A549 (cell line): ENCODE data around the gene CPXM1.

Experiments used
- ESRRA ChIP-seq: fragments of 150-350 bp; IDR thresholded peaks from 2 replicates; pipeline ENCODE4 v1.6.1; 2014; ENCODE audit warnings: mild to moderate bottlenecking, low read length, borderline replicate concordance
- MYC ChIP-seq: IDR thresholded peaks from 2 replicates; pipeline ENCODE4 v1.6.1; 2012; ENCODE audit warnings: mild to moderate bottlenecking, inconsistent platforms, low read length, improper control_type of control experiment, borderline replicate concordance
- NFE2L2 ChIP-seq: fragments of 150-350 bp; conservative IDR thresholded peaks from 2 replicates; pipeline ENCODE4 v1.6.1; 2014; ENCODE audit warnings: low read length
- NR3C1 ChIP-seq: fragments of >200 bp; sonication (Bioruptor Twin); formaldehyde crosslinking; IDR thresholded peaks from 3 replicates; pipeline ENCODE4 v1.6.1; 2017
- SMC3 ChIP-seq: fragments of >200 bp; sonication (Bioruptor Twin); formaldehyde crosslinking; IDR thresholded peaks from 3 replicates; pipeline ENCODE4 v1.6.1; 2018; ENCODE audit warnings: inconsistent platforms
- ZC3H11A ChIP-seq: fragments of 450-650 bp; IDR thresholded peaks from 2 replicates; pipeline ENCODE4 v1.6.1; 2014; ENCODE audit warnings: antibody characterized with exemption, mild to moderate bottlenecking
- TF ChIP-seq, protein P1 (sequence below): fragments of >200 bp; sonication (Bioruptor Twin); formaldehyde crosslinking; IDR thresholded peaks from 3 replicates; pipeline ENCODE4 v1.5.1; 2016

DNA sequence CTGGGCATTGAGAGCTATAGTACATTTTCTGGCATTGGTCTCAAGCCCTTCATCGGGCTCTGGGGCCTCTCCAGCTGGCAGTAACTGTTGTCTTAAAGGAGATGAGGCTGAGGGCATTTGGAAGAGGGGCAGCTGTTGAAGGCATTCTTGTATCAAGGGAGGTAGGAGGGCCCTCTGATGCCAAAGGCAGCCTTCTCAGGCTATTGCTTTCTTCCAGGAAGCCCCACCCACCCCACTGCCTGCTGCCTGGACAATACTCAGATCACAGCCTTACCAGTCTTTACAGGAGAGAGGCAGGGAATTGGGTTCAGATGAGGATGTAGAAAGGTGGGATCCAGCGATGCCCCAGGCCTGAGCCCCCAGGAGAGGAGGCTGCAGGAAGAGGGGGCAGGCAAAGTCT is 46.0 kb downstream of the CPXM1 start:
- TF ChIP-seq, protein P1, sequence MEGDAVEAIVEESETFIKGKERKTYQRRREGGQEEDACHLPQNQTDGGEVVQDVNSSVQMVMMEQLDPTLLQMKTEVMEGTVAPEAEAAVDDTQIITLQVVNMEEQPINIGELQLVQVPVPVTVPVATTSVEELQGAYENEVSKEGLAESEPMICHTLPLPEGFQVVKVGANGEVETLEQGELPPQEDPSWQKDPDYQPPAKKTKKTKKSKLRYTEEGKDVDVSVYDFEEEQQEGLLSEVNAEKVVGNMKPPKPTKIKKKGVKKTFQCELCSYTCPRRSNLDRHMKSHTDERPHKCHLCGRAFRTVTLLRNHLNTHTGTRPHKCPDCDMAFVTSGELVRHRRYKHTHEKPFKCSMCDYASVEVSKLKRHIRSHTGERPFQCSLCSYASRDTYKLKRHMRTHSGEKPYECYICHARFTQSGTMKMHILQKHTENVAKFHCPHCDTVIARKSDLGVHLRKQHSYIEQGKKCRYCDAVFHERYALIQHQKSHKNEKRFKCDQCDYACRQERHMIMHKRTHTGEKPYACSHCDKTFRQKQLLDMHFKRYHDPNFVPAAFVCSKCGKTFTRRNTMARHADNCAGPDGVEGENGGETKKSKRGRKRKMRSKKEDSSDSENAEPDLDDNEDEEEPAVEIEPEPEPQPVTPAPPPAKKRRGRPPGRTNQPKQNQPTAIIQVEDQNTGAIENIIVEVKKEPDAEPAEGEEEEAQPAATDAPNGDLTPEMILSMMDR, result no peak
- TF ChIP-seq NR3C1, result no peak
- no peak for TF ChIP-seq ZC3H11A
- TF ChIP-seq SMC3, result no peak
- no peak for TF ChIP-seq NFE2L2
- TF ChIP-seq ESRRA, result no peak
- TF ChIP-seq MYC, result no peak
